GM18502 (cell line): Measurements from ENCODE around the gene NUDCD3.
A peak's percentile ranks its signal among the peaks of the same experiment; 100 is the strongest.

Experiments
- ATAC-seq: cut with Tn5 transposase; IDR thresholded peaks from one replicate; pipeline ENCODE4 v1.9.1; 2021; ENCODE audit warnings: mild to moderate bottlenecking; ENCODE audit not compliant: unreplicated experiment, poor library complexity

Gene NUDCD3

GRCh38 chr7:44484482-44485313 lies 5.8 kb downstream of the NUDCD3 start:
- no peak for ATAC-seq

- ATAC-seq, result no peak
These were observed 7.7 kb downstream of the NUDCD3 start for GRCh38 chr7:44482502-44483485.

DNA sequence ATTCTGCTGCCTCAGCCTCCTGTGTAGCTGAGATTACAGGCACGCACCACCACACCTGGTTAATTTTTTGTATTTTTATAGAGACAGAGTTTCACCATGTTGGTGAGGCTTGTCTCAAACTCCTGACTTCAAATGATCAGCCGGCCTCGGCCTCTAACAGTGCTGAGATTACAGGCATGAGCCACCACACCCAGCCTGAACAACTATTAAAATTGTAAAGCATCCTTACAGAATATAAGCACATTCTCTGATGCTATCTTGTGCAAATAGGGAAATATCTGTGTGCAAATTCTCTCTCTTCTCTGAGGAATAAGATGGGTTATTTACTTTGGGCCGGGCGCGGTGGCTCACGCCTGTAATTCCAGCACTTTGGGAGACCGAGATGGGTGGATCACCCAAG lies 12.5 kb downstream of the NUDCD3 start:
- ATAC-seq, result no peak

DNA sequence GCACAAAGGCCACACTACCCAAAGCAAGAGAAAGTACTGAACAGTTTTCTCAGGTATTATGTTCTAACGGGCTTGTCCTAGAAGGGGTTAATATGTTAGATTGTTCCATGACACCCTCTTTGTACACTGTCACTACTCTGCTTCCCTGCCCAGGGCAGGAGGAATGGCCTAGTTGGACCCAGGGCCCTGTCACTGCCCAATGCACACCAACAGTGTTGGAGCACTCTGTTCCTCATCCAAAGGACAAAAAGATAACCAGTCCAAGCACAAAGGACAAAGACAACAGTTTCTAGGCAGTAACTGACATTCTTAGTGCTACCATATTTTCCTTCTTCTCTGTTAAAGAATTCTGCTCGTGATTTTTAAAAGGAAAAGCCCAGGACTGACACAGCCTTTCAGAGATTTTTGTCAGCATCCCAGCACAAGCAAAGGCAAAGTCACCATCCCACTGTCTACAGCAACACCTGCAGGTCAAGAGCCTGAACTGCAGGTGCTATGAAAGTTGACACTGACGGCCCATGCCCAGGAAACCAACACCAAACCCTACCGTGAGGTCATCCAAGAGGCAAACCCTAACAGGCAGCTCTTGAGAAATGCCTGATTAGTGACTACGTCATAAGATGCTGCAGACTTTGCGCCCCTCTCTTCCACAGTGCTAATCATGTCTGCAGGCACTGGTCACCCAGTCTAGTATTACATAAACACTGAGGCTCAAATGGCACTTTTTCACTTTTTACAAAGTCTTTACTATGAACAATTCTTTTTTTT lies 13.2 kb downstream of the NUDCD3 start:
- ATAC-seq, result peak; percentile 90

DNA sequence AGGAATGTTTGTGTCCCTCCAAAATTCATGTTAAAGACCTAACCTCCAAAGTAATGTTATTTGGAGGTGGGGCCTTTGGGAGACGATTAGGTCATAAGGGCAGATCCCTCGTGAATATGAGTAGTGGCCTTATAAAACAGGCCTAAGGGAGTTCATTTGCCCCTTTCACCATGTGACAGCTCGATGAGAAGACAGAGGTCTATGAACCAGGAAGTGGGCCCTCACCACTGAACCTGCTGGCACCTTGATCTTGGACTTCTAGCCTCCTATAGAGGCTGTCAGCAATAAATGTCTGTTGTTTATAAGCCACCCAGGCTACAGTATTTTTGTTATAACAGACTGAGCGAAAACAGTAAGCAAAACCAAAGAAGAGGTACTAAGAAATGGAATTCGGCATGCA lies 14.1 kb downstream of the NUDCD3 start:
- no peak for ATAC-seq

DNA sequence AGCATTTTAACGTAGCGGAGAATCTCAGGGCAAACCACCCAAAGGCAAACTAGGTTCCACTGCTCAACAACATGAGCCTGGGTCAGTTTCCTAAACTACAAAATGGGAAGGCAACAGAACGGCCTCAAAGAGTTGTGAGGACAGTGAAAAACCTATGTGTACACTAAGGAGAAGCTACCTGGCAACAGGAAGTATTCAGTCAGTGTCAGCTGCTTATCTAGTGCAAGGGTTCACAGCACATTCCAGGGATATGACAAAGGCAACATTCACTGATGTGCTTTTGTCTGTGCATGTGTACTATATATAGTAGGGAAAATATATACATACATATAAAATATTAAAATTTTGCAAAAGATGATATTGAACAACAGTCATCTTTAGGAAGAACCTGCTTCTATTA lies 17.2 kb downstream of the NUDCD3 start:
- no peak for ATAC-seq

DNA sequence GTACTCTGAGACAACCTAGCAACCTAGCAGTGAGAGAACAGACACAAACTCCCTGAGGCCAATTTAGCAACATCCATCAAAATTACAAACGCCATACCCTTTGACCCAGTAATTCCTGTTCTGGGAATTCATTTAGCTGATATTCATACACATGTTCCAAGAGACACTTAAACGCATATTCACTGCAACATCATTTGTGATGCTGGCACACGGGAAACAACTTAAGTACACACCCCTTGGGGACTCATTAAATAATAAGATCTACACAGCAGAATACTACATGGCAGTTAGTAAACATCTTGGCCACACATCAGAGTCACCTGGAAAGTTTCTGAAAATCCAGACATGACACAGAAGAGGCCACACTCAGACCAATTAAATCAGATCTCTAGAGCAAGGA lies 17.6 kb downstream of the NUDCD3 start:
- no peak for ATAC-seq

DNA sequence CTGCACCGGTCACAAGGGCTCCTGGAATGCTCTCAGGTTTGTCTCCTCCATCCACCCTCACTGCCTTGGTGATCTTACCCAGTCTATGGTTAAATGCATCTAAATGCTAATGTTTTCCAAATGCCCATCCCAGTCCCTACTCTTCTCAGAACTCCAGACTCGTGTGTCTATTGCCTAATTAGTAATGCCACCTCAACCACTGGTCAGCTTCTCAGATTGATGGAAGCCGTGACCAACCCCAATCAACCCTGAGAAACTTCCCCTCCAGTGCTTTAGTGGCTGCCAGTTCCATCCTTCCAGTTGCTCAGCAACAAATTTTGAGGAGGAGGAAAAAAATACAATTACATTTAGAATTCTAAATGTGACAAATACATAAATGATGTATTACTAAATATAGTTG lies 18.6 kb downstream of the NUDCD3 start:
- ATAC-seq, result no peak

GRCh38 chr7:44471436-44471835 lies 19.0 kb downstream of the NUDCD3 start:
- no peak for ATAC-seq

DNA sequence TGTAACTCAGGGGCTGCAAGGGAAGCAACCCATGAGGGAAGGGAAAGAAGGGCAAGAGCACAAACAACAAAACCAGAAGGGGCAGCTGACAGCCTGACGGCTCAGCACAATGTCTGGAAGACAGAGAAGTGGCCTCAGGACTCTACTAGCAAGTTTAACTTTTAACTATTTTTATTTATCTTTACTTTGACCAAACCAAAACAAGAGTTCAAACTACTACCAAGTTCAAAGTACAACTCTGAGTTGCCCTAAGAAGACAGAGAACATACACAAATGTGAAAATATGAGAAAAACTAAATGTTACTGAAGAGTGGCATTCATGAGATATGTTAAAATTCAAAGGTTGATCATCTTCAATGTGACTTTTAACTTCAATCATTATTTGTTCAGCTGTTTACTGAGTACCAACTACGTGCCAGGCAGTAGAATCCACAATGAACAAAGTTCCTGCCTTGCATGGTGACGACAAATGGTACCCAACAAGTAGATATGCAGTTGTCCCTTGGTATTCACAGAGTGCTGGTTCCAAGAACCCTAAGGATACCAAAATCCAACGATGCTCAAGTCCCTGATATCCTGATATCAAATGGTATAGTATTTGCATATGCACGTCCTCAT lies 19.7 kb downstream of the NUDCD3 start:
- no peak for ATAC-seq

- ATAC-seq, result no peak
These were observed 20.4 kb downstream of the NUDCD3 start for GRCh38 chr7:44470135-44470479.

DNA sequence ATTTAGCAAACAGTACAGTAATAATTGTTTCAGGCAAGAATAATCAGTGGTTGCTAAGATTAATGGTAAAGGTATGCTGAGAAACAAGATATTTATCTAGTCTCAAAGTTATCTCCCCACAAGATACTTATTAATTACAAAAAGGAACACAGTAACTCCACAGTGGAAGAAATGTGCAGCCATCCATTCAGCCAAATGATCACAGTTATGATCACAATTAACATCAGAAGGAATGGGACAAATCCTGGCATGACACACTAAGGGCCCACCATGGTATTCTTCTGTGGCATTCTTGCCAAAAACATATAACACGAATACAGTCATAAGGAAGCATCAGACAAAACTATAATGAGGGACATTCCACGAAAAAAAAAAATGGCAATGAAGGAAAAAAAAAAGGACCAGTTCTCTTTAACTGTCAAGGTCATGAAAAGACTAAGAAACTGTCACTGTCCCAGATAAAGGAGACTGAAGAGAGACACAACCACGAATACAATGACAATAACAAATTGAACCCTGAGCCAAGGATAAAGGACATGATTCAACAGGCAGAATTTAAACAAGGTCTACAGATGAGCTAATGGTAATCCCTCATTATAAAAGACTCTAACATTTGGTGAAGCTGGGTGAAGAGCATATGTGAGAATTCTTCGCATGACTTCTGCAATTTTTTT lies 20.9 kb downstream of the NUDCD3 start:
- no peak for ATAC-seq

DNA sequence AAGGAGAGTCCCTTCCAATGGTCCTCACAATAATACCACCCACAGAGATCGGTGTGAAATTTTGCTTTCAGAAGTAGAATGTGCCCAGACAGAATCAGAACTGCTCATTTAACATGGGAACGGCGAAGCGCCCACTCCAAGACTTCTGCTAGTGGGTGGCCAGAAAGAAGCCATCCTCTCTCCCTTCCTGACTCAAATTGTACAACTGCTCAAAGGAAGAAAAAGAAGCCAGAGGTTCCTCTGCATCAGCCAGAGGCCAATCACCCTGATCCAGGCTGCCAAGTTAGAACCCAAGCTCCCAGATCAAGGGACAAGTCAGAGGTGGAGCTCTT lies 23.3 kb downstream of the NUDCD3 start:
- no peak for ATAC-seq

GRCh38 chr7:44466300-44467216 lies 23.9 kb downstream of the NUDCD3 start:
- no peak for ATAC-seq

DNA sequence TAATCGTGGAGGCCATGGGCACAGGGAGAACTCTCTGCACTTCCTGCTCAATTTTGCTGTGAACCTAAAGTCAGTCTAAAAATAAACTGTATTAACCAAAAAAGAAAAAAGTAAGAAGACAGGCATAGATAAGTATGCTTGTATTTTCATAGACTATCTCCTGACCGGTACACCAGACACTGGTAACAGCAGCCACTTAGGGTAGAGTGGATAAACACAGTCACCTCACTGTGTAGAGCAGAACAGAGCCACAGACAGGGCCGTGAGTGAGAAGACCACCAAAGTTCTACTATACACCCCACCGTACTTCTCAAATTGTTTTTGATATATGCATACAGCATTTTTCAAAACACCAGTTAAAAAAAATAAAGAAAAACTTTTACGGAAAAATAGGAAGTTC lies 25.0 kb downstream of the NUDCD3 start:
- no peak for ATAC-seq

- ATAC-seq, result no peak
These were observed 27.2 kb downstream of the NUDCD3 start for GRCh38 chr7:44463169-44463808.

DNA sequence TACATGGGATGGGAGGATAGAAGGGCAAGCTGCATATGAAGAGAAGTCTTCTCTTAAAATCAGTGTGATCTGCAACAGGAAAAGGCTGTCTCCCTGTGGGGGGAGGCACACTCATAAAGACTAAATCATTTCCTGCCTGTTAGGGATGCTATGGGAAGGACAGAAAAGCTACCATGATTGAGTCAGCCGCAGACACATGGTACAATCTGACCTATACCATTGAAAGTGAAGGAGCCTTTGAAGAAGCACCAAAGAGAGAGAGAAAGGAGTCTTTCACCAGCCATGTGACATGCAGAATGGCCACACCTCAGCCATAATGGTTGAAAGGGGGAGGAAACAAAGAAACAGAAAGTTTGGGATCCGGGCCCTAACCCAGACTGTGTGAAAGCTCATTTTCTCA lies 29.1 kb downstream of the NUDCD3 start:
- ATAC-seq, result no peak

DNA sequence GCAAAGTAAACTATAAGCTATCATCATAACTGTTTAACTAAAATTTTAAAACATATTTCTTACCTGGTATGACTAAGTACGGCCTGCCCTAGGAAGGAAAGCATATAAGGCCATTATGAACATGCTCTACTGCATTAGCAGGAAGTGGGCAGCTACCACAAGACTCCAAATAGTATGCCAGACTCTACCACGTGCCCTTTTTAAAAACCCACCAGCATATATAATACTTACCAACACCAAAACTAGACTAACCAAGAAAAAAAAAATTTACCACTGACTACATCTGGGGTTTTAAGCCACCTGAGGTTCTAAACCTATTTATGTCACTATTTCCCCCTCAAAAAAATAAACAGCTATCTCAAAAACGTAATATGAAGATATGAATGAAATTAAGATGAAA lies 30.1 kb downstream of the NUDCD3 start:
- peak; percentile 98 for ATAC-seq
